Measurements from ENCODE around the gene TANK. TPM values are rescaled to one million over a fixed set of nuclear protein-coding genes. Genes with fewer than 3 reads are reported as not detected.

Gene TANK
- total RNA-seq, 3 donors from 2014 or later (not counting 1 experiment from before 2014, with no cell fraction given) = 68.9 to 121 (median 76.1) TPM

DNA sequence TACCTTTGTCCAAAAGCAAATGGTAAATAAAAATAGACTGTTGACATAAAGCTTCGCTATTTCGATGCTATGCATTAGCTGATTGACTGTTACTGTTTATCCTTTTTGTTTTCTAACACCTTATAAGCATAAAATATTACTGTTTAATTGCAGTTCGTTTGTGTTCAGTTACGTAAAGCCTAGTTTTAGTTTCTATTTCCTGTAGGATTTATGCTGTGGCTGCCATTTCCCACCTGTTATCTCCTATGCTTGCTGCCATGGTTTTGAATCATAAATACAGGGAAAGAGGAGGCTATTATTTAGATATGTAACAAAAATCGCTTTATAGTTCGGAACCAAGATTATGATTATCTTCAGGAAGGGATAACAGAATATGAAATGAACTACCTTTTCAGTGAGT, 3.9 kb downstream of the TANK start:
- Mint-ChIP-seq H3K27me3 (ENCODE audit: low read depth in 2 of 2) (no peaks in the 10 kb centered on the region), H3K4me3 (no peak overlapping the region), H3K27ac (no peak overlapping the region), H3K36me3 (no peaks in the 10 kb centered on the region), H3K4me1 (peaks cover 64 to 71% of the 10 kb centered on the region in 2 donors), H3K9me3 (no peaks in the 10 kb centered on the region)
- no peak overlapping the region for H3K4me3 ChIP-seq (ENCODE audit: low read length)
- H3K36me3 ChIP-seq (ENCODE audit: control insufficient read depth, insufficient read depth, low read length) = peaks cover 16% of the 10 kb centered on the region
- no peaks in the 10 kb centered on the region for H3K27me3 ChIP-seq (ENCODE audit: control insufficient read depth, insufficient read depth, low read length)
- H3K9me3 ChIP-seq (ENCODE audit: control insufficient read depth, insufficient read depth, low read length) = no peaks in the 10 kb centered on the region
- WGBS (ENCODE audit: insufficient coverage) = 76% methylated on average over 5 of the region's 6 CpGs
- peaks cover 20% of the 10 kb centered on the region for H3K4me1 ChIP-seq (ENCODE audit: control insufficient read depth, insufficient read depth, low read length)
- TF ChIP-seq, protein P1, sequence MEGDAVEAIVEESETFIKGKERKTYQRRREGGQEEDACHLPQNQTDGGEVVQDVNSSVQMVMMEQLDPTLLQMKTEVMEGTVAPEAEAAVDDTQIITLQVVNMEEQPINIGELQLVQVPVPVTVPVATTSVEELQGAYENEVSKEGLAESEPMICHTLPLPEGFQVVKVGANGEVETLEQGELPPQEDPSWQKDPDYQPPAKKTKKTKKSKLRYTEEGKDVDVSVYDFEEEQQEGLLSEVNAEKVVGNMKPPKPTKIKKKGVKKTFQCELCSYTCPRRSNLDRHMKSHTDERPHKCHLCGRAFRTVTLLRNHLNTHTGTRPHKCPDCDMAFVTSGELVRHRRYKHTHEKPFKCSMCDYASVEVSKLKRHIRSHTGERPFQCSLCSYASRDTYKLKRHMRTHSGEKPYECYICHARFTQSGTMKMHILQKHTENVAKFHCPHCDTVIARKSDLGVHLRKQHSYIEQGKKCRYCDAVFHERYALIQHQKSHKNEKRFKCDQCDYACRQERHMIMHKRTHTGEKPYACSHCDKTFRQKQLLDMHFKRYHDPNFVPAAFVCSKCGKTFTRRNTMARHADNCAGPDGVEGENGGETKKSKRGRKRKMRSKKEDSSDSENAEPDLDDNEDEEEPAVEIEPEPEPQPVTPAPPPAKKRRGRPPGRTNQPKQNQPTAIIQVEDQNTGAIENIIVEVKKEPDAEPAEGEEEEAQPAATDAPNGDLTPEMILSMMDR (IDR thresholded peaks at IDR 0.05) = no peak
- DNase-seq (peak in 1 of 2 donors; percentile 23), ATAC-seq (no peak)
- intact Hi-C loops (cut with micrococcal nuclease) = no loop called here
- H3K27ac ChIP-seq (ENCODE audit: low read length) = no peak overlapping the region

DNA sequence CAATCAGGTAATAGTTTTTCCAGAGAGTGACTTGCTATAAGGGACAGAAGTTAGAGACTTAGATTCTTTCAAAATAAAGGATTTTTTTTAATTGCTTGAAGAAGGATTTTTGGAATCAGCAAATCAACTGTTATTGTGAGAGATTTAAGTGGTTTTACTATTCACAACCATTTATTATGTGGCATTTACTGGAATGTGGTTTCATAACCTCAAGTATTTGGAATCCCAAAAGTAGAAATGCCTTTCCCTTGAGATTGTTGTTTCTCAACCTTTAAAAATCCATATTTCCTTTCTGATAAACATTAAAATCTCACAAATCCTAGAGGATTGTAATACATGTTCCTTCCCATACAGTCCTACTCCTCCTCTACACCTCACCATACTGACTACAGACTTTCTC, 5.0 kb downstream of the TANK start:
- DNase-seq (no peak), ATAC-seq (no peak)
- Histone ChIP-seq H3K36me3 (ENCODE audit: control insufficient read depth, insufficient read depth, low read length) (peaks cover 16% of the 10 kb centered on the region), H3K27ac (ENCODE audit: low read length) (peak overlapping the region; percentile 66), H3K9me3 (ENCODE audit: control insufficient read depth, insufficient read depth, low read length) (no peaks in the 10 kb centered on the region), H3K4me3 (ENCODE audit: low read length) (no peak overlapping the region), H3K4me1 (ENCODE audit: control insufficient read depth, insufficient read depth, low read length) (peaks cover 20% of the 10 kb centered on the region), H3K27me3 (ENCODE audit: control insufficient read depth, insufficient read depth, low read length) (no peaks in the 10 kb centered on the region)
- H3K4me1 Mint-ChIP-seq = peaks cover 65 to 69% of the 10 kb centered on the region in 2 donors
- intact Hi-C loops (cut with micrococcal nuclease) = no loop called here
- H3K27me3 Mint-ChIP-seq (ENCODE audit: low read depth in 2 of 2) = no peaks in the 10 kb centered on the region
- H3K9me3 Mint-ChIP-seq = no peaks in the 10 kb centered on the region
- no peaks in the 10 kb centered on the region for H3K36me3 Mint-ChIP-seq
- peak overlapping the region in 1 of 2 donors; percentile 81 for H3K27ac Mint-ChIP-seq
- H3K4me3 Mint-ChIP-seq = peak overlapping the region; percentile 25
- TF ChIP-seq, protein P1 (IDR thresholded peaks at IDR 0.05) = no peak

DNA sequence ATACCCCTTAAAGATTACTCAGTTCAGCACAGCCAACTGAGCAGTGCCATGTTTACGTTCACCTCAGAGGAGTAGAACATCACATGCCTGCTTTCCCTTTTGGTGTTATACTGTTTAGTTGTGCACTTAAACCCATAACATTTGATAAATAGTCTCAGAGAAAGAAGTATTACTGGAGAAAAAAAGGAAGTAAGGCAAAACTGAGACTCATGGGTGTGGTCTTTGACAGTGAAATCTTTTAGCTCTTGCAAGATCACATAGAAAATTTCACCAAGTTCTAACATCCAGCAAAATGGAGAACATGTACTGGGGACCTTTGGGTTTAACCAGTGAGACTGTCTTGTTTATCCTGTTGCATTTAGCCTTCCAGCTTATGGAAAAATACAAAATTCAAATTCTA, 5.6 kb downstream of the TANK start:
- peak overlapping the region; percentile 81 to 90 for H3K27ac Mint-ChIP-seq
- WGBS (ENCODE audit: insufficient coverage) = no CpG with 5 or more reads among the region's 1 CpG
- TF ChIP-seq, protein P1 (IDR thresholded peaks at IDR 0.05) = no peak
- no peaks in the 10 kb centered on the region for H3K9me3 Mint-ChIP-seq
- H3K4me3 ChIP-seq (ENCODE audit: low read length) = no peak overlapping the region
- no peaks in the 10 kb centered on the region for H3K9me3 ChIP-seq (ENCODE audit: control insufficient read depth, insufficient read depth, low read length)
- peaks cover 20% of the 10 kb centered on the region for H3K4me1 ChIP-seq (ENCODE audit: control insufficient read depth, insufficient read depth, low read length)
- peaks cover 70 to 72% of the 10 kb centered on the region in 2 donors for H3K4me1 Mint-ChIP-seq
- no peaks in the 10 kb centered on the region for H3K27me3 ChIP-seq (ENCODE audit: control insufficient read depth, insufficient read depth, low read length)
- no peaks in the 10 kb centered on the region for H3K27me3 Mint-ChIP-seq (ENCODE audit: low read depth in 2 of 2)
- ATAC-seq (peak in 1 of 3 donors; percentile 12), DNase-seq (no peak)
- H3K27ac ChIP-seq (ENCODE audit: low read length) = peak overlapping the region; percentile 66
- intact Hi-C loops (cut with micrococcal nuclease) = no loop called here
- peak overlapping the region; percentile 50 for H3K4me3 Mint-ChIP-seq
- peaks cover 16% of the 10 kb centered on the region for H3K36me3 ChIP-seq (ENCODE audit: control insufficient read depth, insufficient read depth, low read length)
- H3K36me3 Mint-ChIP-seq = no peaks in the 10 kb centered on the region
